NCI-H2171 (cell line): ENCODE measurements around the gene RARB.

Experiments
- DNase-seq: peaks from one replicate; lab custom pipeline; 2025; lab: John Stamatoyannopoulos, UW

Gene RARB

DNA sequence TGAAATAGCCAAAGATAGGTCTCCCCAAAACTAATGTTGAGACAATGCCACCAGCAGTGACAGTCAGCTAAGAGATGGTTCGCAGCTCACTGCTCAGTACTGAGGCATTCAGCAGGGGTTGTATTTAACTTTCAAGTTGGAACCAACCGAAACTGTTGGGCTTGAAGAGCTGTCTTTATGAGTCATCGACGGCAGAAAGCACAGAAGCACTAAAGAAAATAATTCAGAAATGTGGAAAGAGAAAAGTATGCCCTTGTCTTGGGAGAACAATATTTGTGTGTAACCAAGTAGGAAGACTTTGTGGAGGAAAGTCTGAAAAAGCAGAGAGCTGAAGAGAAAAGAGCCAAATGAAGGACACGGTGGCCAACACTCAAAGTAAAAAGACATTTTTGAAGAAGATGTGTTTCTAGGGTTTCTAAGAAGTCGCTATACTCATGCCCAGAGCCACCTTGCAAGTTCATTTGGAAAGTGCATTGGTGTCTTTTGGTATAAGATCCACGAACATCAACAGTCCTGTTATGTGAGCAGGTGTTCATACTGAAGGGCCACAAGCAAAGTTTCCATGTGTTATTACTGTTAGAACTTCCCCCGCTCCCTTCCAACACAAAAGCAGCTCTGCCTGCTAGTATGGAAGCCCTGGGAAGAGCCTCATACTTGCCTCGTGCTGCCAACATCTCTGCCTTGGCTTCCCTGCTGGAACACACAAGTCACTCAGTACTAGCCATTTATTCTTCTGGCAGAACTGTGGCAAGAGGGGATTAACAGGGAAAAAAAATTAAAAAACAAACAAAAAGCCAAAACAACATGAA is 4.1 kb upstream of the RARB start:
- DNase-seq: no peak

DNA sequence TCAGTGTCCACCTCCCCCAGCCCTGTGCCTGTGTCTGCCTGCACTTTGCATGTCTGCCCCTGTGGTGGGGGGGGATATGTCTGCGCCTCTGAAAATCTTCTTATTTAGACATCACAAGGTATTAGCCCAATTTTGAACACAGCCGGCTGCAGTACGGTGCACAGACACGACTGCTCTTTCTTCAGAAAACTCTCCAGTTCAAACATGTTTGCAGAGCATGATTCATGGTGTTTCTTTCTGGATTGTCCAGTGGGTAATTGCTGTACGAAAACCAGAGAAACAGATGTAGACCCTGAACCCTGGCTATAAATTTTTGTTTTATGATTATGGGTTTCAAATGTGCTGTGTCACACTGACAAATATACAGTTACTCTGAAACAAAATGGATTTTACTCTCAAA is 3.4 kb upstream of the RARB start:
- DNase-seq: no peak

- no peak for DNase-seq
Observed at GRCh38 chr3:25426408-25426807, 1.7 kb upstream of the RARB start.

GRCh38 chr3:25427155-25427554 is 908 bp upstream of the RARB start:
- no peak for DNase-seq

DNA sequence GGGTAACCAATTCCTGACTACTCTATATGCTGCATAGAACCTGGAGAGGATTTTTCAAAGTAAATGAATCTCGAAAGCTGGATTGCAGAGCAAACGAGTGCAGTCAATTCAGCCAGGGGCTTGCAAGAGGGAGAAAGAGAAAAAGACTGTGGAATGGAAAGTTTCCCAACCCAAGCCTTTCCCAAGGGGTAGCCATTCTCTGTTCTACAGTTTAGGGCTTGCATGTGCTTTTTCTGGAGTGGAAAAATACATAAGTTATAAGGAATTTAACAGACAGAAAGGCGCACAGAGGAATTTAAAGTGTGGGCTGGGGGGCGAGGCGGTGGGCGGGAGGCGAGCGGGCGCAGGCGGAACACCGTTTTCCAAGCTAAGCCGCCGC is 511 bp upstream of the RARB start:
- DNase-seq: no peak

DNA sequence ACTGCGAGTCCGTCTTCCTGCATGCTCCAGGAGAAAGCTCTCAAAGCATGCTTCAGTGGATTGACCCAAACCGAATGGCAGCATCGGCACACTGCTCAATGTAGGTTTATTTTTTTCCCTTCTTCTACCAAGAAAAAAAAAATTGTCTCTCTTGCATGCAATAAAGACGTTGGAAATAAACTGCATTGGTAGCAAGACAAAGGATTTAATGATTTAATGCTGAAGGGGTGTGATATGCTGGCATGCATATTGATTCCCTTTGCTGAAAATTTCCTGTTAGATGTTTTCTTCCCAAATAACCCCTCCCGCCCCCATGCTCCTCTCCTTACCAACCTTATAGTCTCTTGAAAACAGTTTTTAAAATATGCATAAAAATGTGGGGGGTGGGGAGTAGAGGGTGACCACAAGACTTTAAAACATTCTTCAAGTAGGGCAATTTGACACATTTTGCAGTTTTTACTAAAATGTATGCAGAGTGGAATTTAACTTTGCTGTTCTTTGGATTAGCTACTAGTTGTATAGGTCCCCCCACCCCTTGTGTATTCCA is 799 bp downstream of the RARB start:
- no peak for DNase-seq

- no peak for DNase-seq
Observed at GRCh38 chr3:25429361-25430286, 1.6 kb downstream of the RARB start.

GRCh38 chr3:25430287-25430934 is 2.3 kb downstream of the RARB start:
- no peak for DNase-seq

- no peak for DNase-seq
Observed at GRCh38 chr3:25430935-25431770, 3.1 kb downstream of the RARB start.

GRCh38 chr3:25432176-25432720 is 4.2 kb downstream of the RARB start:
- no peak for DNase-seq

DNA sequence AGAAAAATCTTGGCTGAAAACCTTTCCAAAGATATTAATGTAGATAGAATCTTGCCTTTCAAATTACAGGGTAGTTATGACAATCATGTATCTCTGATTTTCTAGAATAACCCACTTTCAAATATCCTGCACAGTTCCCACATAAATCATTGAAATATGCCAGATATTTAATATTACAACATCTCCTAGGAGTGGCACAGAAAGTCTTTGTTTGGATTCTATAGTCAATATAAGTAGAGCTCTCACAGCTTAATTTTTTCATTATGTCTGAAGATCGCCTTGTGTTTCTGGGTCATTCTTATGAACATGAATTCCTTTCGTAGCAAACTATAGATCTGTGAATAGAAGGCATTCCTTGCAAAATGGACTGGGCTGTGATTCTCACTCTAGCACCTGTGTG is 5.0 kb downstream of the RARB start:
- no peak for DNase-seq

- DNase-seq: no peak
Observed at GRCh38 chr3:25433868-25434267, 5.8 kb downstream of the RARB start.

DNA sequence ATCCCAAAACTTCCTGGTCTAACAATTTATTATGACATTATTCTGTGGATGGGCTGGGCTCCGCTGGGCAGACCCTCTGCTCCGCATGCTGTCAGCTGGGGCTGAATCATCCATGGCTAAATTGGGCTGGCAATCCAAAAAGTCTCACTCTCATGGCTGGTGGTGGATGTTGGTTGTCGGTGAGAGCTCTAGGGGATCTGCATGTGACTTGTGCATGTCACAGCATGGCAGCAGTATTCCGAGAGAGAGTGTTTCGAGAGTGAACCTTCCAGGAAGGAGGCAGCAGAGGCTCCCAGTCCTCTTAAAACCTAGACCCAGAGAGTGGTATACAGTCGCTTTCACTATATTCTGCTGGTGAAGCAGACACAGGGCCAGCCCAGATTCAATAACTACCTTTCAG is 9.9 kb downstream of the RARB start:
- no peak for DNase-seq

- DNase-seq: no peak
Observed at GRCh38 chr3:25438791-25439555, 10.9 kb downstream of the RARB start.

DNA sequence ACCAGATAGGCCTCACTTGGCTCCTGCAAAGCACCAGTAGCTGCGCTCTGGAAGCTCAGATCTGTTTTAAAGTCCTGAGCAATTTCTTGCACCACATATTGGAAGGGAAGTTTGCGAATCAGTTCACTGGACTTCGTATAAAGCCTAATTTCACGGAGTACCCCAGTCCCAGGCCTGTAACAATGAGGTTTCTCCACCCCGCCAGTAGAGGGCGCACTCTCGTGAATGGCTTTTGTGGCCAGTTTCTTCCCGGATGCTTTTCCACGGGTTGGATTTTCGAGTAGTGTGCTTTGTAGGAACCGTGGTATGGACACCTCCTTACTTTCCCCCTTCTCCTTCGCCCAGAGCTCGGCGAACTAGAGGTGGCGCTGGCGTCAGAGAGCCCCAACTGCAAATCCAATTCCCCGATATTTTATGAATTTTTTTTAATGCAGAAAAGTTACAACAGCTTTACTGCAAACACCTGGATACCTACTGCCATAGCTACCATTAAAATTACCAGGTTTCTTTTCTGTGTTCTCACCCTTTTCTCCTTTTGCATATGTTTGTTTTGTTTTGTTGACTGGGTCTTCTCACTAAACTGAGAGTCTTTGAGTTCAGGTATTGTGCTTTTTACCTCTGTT is 13.3 kb downstream of the RARB start:
- no peak for DNase-seq

GRCh38 chr3:25442486-25442885 is 14.4 kb downstream of the RARB start:
- no peak for DNase-seq

DNA sequence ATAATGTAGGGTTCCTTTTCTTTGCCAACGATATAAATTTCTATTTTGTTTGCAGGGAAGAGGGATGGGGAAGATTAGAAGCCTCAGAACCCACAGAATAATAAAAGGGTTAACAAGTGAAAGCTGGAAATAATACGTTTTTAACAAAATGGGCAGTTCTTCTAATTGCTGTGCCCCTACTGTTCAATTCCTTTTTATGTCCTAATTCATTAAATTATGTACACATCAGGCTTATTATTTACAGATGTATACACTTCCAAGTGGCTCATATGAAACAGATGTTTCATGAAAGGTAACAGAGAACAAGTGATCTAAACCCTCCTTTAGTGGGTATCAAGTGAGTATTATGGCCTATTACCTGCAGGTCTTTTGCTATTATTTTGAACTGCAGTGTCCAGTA is 16.2 kb downstream of the RARB start:
- no peak for DNase-seq

GRCh38 chr3:25445731-25446130 is 17.7 kb downstream of the RARB start:
- DNase-seq: no peak

- no peak for DNase-seq
Observed at GRCh38 chr3:25447285-25447684, 19.2 kb downstream of the RARB start.

DNA sequence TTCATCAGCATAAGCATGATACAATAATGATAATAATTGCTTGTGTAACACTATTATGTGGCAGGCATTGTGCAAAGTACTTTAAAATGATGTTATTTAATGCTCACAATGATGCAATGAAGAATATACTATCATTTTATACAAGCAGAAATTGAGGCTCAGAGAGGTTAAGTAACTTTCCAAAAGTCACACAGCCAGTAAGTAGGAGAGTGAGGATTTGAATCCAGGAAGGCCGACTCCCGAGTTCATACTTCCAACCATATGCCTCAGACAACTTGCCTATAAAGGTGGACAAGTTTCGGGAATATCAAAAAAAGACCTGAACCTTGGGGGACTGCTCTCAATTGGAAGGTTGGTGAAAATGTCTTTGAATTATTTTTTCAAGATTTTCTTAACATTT is 19.9 kb downstream of the RARB start:
- no peak for DNase-seq
